Muscle layer of duodenum (tissue), 2 donors: ENCODE data around the gene NSUN5.
"Not testable (repeated sequence)": the region's sequence is repeated elsewhere in the genome, so short reads cannot be mapped to it uniquely, and the experiment has no call there.

Experiments used
- H3K27ac ChIP-seq: one replicate; pipeline ENCODE4 v1.7.0; 2013; ENCODE audit warnings: mild to moderate bottlenecking, low read length
- H3K27me3 ChIP-seq: one replicate; pipeline ENCODE4 v1.7.0; 2013; ENCODE audit warnings: low read depth, mild to moderate bottlenecking, control low read depth, low read length
- H3K36me3 ChIP-seq, 2 donors: one replicate each; pipeline ENCODE4 v1.7.0; 2013; ENCODE audit warnings: low read length in 2 of 2, control low read depth in 1 of 2, mild to moderate bottlenecking in 1 of 2; ENCODE audit not compliant: insufficient read depth in 2 of 2, control insufficient read depth in 1 of 2
- H3K4me1 ChIP-seq, 2 donors: one replicate each; pipeline ENCODE4 v1.7.0; 2013; ENCODE audit warnings: low read length in 2 of 2, mild to moderate bottlenecking in 2 of 2, control low read depth in 1 of 2, moderate library complexity in 1 of 2; ENCODE audit not compliant: insufficient read depth in 2 of 2, control insufficient read depth in 1 of 2
- H3K4me3 ChIP-seq, 2 donors: one replicate each; pipeline ENCODE4 v1.7.0; 2013; ENCODE audit warnings: low read length in 2 of 2, low read depth in 1 of 2, mild to moderate bottlenecking in 1 of 2
- H3K9me3 ChIP-seq, 2 donors: one replicate each; pipeline ENCODE4 v1.7.0; 2013; ENCODE audit warnings: low read length in 2 of 2, control low read depth in 1 of 2, mild to moderate bottlenecking in 1 of 2; ENCODE audit not compliant: control insufficient read depth in 1 of 2
- donor health status: healthy.

NSUN5 gene

DNA sequence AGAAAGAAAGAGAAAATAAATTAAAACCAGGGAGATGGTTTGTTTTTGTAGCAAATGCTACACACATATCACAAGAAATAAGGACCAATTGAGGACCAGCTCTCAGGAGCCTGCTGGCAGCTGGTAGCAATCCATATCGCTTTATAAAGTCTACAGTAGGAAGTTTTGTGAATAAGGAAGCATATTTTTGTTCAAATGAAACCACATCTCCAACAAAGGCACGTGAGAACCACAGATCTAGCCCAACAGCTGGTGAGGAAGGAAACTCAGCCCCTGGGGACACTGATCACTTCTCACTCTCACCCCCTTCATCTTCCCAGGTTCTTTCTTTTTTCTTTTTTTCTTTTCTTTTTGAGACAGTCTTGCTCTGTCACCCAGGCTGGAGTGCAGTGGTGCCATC lies 46.2 kb downstream of the NSUN5 start:
- not testable (repeated sequence) for H3K36me3 ChIP-seq, H3K9me3 ChIP-seq, H3K4me3 ChIP-seq, H3K4me1 ChIP-seq, H3K27me3 ChIP-seq, H3K27ac ChIP-seq
